GM20431 (cell line): ENCODE data around the gene ASXL3.

ENCODE experiments used
- in situ Hi-C: fragments of 300-500 bp; cut with MseI, MboI; formaldehyde crosslinking; loops from one replicate; pipeline ENCODE4 v1.15.0; 2020; ENCODE audit warnings: low sequenced_read_pairs; ENCODE audit not compliant: unreplicated experiment

Gene ASXL3

DNA sequence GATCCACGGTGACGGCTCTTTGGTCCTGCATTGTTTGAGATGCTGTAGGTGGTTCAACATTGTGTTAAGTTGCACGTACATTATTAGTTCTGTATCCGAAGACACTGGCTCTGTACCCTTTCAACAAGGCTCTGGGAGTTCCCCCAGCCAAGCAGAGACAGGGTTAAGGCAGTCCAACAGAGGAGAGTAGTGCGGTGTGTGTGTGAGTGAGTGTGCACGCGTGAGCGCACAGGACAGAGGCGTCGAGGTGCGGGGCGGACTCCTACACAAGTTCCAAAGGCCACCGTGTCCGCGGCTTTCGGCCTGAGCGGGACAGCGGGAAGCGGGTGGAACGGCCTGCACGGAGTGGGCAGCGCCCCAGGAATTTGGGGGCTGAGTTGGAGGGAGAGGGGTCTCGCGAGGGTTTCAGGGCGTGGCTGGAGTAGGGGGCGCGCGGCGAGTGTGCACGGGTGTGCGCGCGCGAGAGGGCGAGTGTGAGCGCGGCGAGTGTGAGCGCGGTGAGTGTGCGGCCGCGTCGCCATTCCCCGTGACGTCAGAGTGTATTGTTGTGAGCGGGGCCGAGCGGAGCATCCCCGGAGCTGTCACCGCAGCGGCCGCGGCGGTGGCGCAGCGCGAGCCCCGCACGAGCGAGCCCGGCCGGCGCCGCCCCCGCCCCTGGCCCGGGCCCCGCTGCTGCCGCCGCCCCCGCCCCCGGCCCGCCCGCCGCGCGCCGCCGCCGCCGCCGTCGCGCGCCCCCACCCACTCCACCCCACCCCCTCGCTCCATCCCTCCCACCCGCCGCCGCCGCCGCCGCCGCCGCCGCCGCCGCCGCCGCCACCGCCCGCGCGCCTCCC is at the start of gene ASXL3:
ASXL3 (plus strand) TSS at position 535 of the 833 bp plus-strand sequence. CDS start 413 bp downstream, outside the sequence.
- in situ Hi-C loops = no loop called here

DNA sequence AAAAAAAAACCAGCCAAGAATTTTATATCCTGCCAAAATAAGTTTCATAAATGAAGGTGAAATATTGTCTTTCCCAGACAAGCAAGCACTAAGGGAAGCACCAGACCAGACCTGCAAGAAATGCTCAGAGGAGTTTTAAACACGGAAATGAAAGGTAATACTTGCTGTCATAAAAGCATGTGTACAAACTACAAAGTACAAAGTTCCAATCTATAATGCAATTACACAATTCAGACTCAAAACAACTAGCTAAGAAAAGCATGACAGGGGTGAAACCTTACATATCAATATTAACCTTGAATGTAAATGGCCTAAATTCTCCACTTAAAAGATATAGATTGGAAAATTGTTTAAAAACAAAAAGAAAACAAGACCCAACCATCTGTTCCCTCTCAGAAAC is 45.0 kb upstream of the ASXL3 start:
- in situ Hi-C loops = no loop called here

DNA sequence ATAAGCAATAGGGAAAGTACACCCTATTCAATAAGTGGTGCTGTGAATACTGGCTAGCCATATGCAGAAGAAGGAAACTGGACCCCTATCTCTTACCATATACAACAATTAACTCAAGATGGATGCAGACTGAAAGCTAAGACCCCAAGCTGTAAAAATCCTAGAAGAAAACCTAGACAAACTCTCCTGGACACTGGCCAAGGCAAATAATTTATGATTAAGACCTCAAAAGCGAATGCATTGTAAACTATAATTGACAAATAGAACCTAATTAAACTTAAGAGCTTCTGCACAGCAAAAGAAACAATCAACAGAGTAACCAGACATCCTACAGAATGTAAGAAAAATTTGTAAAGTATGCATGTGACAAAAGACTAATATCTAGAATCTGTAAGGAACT is 41.1 kb upstream of the ASXL3 start:
- in situ Hi-C loops = no loop called here

DNA sequence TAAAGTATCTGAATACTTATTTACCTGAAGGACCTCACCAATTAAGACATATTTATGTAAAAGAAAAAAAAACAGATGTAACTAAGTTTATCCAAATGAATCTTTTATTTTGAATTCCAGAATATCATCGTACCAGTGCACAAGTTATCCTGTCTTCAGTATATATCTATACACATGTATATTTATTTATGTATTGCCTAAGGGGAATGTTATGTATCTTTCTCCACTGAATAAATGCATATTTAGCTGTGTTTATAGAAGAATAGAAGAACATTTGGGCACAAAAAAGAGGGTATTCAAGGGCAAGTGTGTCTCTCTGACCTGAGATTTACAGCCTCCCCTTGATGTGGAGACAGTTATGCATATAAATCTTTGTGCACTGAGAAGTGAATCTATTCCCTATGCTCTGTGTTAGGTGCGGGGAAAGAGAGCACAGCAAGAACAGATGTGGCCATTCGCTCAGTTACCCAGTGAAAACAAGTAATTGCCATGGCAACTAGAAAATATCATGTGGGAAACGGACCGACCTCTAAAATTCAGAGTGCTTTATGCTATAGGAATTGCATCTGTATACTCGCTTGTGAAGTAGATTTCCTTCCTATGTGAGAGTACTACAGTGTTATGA is 39.5 kb upstream of the ASXL3 start:
- in situ Hi-C loops = no loop called here

DNA sequence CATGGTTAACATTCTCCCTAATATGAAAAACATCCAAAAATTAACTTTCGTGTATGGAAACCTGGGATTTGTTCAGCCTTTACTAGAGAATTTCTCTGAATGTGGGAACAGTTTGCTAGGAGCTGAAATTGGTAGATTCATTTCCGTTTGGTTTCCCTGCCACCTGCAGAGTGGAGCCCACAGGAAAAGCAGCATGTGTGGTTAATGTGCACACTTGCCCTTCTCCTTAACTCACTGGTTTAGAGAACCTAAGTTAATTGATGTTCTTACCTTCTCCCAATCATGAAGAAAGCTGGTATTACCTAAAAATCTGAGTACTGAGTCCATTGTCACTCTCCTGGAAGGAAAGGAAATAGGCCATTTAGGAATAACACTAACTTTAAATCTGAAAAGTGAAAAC is 37.6 kb upstream of the ASXL3 start:
- in situ Hi-C loops = no loop called here

DNA sequence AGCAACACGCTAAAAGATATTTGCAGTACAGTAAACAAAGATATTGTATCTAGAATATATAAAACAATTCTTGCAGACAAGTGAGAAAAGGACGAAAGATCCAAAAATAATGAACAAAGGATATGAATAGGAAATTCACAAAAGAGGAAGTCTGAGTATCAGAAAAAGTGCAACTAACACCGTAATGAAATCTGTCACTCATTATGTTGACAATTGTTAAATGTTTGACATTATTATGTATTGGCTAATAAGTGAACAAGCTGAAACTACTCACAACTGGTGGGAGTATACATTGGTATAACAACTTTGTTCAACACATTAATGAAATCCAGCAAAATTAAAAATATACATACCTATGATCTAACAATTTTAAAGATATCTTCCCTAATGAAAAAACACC is 36.7 kb upstream of the ASXL3 start:
- in situ Hi-C loops = no loop called here

DNA sequence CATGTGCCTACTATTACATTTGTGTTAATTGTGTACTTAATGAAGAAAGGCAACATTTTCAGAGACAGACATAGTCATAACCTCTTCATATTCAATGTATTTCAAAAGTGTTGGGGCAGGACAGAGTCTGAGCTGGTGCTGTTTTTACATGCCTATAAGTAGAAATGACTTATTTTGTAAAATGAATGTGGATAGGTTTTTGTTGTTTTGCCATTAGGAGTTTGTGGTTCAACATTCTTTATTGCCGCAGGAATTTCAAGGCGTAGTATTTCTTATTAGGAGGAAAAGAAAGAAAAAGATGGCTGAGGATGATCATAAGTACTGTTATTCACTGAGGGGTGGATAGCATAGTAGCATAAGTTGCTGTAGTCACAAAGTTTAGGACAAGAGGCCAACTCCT is 21.2 kb upstream of the ASXL3 start:
- in situ Hi-C loops = no loop called here

DNA sequence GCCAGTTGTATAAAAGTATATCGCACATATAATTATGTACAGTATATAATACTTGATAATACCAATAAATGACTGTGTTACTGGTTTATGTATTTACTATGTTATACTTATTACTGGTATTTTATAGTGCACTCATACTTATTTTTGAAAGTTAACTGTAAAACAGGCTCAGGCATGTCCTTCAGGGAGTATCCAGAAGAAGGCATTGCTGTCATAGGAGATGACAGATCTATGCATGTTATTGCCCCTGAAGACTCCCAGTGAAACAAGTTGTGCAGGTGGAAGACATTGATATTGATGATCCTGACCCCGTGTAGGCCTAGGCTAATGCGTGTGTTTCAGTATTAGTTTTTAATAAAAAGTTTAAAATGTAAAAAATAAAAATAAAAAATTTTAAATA is 20.3 kb upstream of the ASXL3 start:
- in situ Hi-C loops = no loop called here

DNA sequence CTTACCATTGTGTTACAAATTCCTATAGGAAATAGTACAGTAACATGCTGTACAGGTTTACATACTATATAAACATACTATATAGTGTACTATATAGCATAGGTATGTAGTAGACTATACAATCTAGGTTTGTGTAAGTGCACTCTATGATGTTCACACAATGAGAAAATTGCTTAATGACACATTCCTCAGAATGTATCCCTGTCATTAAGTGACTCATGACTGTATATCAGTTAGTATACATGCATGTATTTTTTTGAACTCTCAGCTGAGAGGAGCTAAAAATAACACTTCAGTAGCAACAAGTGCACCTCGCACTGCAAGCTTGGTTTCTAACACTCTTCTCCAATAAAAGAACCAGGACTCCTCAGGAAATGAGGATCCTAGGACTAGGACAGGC is 19.5 kb upstream of the ASXL3 start:
- in situ Hi-C loops = no loop called here

DNA sequence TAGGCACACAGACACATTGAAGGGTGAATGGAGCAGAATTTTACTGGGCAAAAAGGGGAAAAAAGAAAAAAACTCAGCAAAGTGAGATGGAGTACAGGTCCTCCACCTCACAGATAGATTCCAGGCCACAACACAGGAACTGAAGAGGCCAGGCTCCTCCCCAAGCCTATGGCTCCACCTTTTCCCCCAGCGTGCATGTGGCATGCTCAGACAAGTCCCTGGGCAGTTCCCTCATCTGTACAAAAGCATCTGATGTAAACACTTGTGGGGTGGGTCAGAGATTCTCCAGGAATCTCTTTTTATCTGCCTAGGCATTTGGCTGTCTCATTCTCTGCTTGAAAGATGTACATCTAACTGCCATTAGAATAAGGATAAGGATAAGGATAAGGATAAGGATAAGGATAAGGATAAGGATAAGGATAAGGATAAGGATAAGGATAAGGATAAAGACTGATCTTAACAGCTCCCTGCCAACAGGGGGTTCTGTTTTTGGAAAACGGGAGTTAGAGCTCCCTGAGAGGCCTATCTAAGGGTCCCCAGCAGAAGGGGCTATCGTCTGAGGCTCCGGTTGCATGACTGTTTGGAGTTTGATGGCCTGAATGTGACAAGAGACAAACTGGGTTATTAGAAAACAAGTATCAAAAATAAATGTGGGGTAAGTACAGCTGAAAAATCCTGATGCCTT is 17.2 kb upstream of the ASXL3 start:
- in situ Hi-C loops = no loop called here

DNA sequence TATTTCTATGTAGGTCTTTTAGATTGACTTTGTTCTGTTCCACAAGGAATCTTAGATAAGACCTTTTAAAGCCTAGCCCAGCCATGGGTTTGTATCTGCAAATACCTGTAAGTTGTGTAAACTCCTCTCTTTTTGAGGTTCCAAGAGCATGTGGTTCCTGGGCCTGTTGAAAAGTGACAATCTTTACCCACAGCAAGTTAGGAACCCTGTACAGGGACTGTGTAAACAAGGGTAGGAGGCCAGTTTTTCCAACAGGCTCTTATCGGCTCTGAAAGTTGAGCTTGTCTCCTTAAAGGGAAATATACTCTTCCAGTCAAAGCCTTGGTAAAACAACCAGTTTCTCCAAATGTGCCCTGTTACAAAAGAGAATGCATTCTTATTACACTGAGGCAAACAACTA is 15.3 kb upstream of the ASXL3 start:
- in situ Hi-C loops = no loop called here

DNA sequence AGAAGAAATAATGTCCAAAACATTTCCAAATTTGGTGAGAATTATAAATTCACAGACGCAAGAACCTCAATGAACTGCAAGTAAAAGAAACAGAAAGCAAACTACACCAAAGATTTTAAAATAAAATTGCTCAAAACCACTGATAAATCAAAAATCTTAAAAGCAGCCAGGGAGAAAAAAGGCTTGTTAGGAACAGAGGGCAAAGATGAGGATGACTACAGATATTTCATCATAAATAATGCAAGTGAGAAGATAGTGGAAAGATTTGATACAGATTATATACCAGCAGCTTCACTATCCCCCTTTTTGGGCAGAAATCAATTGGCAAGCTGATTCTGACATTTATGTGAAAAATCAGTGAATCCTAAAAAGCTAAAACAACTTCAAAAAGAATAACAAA is 10.3 kb upstream of the ASXL3 start:
- in situ Hi-C loops = no loop called here

DNA sequence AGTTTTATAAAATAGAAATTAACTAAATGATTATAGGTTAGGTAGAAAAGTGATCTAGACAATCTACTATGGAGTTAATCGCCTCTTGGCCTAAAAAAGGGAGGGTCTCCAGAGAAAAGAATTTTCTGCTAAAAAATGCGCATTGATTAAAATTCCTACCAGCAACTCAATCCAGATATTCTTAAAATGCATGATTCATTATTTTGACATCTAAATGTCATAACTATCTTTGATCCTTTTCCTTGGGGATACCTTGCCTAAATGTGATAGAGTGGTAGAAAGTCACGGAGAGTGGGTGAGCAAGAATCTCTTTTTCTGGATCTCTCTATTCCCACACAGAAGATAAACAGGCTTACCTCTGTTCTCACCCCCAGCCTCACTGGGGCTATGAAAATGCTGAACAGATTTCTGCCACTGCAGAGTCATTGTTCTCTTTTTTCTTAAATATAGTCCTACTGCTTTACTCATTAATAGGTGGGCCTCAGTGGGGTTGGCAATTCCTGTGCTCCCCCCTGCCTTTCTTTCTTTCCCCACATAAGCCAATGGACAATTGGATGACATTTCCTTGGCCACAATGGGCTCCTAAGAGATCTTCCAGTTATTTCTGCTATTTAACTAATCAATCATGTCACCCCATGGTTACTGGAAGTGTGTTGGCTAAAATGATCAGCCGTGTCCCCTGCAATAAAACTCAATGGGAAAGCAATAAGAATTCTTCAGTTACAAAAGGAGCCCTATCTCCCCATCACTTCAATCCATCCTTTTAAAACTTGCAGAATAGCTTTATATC is 5.8 kb upstream of the ASXL3 start:
- in situ Hi-C loops = no loop called here

DNA sequence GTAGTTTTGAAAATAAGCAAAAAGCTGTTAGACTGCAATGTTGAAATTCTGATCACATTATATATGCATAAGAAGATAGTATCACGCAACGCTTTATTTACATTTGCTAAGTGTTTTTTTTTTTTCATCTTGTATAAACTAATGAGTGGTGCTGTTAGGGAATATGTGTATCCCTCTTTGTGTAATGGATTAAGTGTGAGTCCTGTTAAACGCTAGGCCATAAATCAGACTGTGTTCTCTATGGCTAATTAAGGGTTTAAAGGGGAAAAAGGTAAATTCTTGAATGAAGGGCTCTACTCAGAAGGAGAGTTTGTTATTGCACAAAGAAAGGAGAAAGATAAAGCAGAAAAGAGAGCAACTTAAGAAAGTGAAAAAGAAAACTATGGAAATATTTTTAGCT is 4.8 kb upstream of the ASXL3 start:
- in situ Hi-C loops = no loop called here

DNA sequence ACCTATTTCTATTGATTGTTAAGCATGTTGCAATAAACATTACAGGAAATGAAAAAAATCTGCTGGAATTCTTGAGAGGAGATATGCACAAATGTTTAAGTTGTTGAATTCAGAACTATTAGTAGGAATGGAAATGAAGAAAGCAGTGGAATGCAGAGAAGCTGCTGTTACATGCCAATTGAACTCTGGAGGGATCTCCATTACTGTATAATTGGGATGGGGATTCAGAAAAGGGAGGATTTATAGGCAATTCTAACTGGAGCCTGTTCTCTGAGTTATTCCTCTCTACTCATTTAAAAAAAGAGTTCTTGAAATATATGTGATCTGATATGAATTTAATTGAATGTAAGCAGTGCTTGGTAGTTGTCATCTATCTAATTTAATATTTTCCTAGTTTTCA is 2.6 kb upstream of the ASXL3 start:
- in situ Hi-C loops = no loop called here

DNA sequence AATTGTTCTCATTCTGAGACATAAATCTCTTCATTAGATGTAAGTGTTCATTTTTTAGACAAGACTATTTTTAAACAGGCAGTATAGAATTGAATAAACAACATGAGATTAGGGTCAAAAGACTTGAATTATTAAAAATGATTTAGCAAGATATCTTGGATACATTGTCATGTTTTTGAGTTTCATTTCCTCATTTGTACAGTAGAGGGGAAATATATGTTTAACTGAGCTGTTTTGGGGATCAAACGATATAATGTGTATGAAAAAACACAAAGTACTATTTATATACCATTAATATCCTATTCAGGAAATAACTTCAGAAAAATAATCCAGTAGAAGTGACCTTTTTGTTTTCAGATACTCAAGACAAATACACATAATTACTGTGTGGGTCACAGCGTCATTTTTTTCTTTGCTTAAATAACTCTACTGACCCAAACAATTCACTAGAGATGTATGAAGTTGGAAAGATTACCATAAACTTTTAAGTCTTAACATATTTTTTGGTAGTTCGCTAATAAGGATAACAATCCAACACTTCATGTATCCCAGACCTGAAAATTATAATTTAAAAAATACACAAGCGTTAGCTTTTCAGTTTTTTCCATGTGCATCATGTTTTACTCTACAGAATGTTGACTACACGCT is 896 bp upstream of the ASXL3 start:
- in situ Hi-C loops = no loop called here

DNA sequence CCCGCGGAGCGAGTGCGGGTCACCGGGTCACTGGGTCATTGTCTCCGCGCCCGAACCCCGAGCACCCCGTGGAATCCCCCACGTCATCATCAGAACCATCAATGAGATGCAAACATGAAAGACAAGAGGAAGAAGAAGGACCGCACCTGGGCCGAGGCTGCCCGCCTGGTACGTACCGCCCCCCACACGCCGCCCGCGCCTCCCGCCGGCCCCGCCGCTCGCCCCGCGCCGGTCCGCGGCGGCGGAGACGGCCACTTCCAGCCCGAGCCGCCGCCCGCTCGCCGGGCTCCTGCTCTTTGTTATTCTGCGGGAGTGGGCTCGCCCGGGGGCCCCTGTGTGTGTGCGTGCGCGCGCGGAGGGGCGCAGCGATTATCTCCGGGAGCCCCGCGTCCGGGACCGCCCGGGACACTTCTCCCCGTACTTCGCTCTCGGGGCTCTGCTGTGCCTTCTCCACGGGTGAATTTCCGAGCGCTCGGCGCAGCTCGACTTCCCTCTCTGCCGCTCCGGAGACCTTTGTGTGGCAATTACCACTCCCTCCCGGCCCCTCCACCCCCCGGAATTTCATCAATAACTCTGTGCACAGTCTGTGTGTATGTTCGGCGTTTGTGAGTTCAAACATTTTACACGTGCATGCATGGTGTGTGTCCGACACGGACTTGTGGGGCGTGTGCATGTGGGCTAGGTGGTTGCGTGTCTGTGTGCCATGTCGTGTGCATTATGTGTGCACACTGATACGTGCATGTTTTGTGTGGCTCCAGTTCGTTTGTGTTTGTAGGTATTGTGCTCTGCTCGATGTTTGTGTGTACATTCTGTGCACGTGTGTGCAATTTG is 714 bp downstream of the ASXL3 start:
- in situ Hi-C loops = no loop called here

DNA sequence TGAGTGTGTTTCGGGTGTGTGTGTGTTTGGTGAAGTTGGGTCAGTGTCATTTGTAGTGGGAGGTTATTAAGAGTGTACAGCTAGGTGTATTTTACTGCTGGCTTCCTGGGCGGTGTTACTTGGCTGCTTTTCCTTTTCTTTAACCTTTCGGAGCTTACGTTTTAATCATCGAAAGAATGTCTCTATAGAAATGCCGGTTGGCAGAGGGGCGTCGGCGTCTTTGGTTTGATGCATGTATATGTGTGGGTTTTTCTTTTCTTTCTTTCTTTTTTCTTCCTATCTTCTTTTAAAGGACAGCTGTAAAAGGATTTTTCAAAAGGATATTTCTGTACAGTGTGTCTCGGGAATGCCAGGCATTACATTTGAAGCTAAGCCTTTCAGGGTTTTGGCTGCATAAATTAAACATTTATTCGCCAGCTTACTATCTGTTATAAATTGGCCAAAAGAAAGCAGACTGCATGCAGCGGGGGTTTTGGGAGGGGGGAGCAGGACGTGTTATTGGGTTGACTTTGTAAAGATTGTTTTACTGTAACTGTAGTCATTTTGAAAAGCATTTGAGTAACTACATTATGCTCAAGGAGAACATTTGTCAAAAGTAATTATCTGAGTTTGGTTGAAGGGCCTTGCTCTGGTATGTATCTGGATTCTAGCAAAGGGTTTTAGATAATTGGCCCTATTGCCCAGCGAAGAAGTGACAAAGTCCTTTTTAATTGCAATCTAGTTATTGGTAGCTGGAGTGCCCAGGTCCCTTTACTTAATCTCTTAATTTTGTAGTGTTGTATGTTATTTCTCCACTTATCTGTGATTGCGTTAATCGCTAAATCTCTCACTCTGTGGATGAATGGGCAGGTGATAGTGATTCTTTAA is 1.6 kb downstream of the ASXL3 start:
- in situ Hi-C loops = no loop called here
